Inferior parietal cortex (tissue), 1 donor: ENCODE data around the gene PTTG1IP.

Experiments
- DNase-seq: peaks from one replicate; pipeline ENCODE4 v3.0.0-alpha.2; 2016; ENCODE audit errors: extremely low spot score

Gene PTTG1IP

DNA sequence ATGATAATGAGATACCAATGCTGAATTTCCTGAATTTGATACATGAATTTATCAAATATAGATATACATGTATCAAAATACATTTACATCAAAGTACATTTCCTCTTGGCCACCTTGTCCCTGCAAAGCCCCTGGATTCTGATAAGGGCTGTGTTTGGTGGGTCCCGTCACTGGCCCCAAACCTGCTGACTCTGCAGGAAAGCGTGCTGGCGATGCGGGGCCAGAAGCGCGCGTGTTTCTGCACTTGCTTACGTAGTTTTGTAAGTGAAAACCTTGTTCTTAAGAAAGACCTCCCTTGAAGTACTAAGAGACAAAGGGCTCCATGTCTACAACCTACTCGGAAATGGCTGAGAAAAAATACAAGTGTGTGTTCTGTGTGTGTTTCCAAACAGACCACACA lies 36.2 kb upstream of the PTTG1IP start:
- DNase-seq: no peak

DNA sequence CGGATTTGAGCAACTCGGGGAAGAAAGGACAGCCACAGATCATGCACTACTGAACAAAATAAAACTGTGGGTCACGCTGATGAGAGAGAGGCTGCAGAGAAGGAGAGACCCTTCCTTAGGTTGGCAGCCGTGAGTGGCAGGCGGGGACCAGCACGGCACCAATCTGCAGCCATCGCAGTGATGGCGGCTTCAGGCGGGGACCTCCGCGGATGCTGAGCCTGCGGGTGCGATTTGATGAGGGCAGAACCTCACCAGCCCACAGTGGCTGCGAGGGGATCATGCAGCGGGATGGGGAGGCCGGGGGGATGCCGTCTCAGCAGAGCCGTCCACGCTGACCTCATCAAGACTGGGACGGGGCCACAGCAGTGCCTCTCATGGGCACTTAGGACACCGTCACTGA lies 35.4 kb upstream of the PTTG1IP start:
- no peak for DNase-seq

GRCh38 chr21:44907966-44908895 lies 34.7 kb upstream of the PTTG1IP start:
- no peak for DNase-seq

DNA sequence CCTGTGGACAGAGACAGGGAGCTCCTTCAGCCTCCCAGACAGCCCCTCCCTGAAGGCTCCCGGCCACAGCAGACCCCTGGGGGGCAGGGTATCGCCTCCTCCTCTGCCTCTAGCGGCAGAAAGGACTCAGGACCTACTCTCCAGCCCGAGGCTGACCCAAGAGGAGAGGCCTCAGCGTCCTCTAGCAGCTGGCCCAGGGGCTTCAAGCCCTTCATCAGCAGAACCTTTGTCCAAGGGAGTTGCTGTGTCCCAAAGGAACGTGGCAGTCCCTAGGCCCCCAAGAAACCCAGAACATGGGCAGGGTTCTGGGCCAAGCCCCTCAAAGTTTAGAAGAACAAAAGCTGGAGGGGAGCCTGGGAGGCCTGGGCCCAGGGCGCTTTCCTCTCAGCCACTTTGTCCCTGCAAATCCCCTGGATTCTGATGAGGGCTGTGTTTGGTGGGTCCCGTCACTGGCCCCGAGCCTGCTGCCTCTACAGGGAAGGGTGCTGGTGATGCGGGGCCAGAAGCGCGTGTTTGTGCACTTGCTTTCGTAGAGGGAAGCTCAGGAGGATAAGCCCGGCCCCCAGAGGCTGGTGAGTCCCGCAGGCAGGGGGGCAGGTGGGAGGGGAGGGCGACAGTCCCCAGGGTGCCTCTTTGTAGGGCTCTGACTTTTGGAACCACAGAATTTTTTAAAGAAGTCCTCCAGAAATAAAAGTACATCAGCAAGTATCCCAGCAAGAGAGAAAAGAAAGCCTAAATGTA lies 33.9 kb upstream of the PTTG1IP start:
- no peak for DNase-seq

DNA sequence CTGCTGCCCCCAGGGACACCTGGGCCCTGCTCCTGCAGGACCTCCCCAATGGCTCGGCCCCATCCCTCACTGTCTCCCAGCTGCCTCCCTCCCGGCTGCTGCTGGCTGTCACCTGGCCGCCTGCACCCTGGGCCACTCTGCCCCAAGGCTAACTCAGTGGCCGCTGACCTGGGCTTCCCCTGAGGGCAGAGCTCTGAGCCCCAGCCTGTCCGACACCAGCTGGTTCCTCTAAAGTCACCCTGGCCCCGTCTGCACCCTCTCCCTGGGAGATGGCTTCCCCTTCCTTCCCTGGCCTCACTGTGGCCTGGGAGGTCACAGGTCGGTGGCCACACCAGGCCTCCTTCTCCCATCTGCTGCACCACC lies 32.2 kb upstream of the PTTG1IP start:
- no peak for DNase-seq

- DNase-seq: no peak
Observed at GRCh38 chr21:44905016-44905727, 31.7 kb upstream of the PTTG1IP start.

DNA sequence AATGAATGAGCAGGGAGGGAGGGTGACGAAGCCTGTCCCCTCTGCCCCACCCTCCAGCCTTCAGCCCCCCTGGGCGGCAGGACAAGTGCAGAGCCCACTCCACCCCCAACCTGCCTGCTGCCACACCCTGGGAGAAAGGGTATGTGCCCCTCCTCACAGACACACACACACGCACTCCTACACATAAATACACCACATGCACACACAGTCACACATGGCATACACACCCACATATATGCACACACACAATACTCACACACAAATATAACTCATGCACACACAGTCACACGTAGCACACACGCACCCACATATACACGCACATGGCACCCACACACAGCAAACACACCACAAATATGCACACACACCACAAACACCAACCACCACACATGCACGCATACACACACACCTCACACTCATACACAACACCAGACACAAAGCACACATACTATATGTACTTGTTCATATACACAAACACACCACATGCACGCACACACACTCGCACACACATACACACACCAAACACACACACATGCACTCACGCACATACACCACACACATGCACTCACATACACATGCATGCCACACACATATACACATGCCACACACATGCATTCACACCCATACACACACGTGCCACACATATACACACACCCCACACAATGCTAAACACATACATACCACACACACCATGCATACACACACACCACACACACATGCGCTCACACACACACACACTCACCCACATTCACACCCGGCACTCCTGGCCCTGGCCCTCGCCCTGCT lies 30.8 kb upstream of the PTTG1IP start:
- no peak for DNase-seq

DNA sequence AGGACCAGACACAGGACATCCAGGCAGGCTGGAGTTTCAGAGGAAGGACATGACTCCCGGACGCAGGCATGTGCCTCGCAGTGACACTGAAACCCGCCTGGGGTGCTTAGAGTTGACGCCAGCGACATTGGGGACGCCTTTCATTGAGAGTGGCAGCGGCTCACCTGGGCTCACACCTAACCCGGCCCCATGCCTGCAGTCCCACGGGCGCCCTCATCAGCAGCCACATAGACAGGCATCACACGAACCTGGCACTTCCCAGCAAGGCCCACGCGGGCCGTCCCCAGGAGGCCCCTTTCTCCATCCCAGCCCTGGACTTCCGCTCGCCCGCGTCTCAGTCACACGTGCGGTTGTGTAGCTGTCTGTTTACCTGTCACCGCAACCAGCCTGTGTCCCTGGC lies 30.2 kb upstream of the PTTG1IP start:
- DNase-seq: no peak

DNA sequence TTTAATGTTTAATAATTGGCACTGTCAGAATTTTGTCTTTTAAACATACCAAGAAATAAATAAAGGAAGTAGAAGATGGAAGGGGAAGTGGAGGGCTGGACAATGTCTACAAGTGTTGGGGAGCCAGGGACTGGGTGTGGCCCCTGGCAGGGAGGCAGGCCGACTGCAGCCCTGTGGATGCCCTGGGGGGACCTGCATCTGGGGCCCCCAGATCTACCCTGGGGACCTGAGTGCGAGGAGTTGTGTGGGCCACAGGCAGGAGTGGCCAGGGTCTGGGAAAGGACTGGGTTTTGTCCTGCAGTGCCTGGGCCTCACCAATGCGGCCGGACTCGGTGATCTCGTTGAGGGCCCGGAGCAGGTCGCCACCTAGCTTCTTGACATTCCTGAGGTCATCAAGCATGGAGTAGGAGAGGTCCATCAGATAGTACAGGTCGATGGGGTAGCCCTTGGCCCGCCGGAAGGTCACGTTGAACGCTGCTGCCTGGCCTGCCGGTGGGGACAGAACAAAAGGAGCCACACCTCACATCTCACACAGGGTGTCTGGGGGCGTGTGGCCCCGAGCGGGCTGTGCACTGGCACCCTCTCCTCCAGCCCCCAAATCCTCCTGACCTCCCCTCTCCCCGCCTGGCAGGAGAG lies 29.7 kb upstream of the PTTG1IP start:
- no peak for DNase-seq

- DNase-seq: no peak
Observed at GRCh38 chr21:44902268-44903049, 29.0 kb upstream of the PTTG1IP start.

GRCh38 chr21:44901391-44902074 lies 28.0 kb upstream of the PTTG1IP start:
- no peak for DNase-seq

DNA sequence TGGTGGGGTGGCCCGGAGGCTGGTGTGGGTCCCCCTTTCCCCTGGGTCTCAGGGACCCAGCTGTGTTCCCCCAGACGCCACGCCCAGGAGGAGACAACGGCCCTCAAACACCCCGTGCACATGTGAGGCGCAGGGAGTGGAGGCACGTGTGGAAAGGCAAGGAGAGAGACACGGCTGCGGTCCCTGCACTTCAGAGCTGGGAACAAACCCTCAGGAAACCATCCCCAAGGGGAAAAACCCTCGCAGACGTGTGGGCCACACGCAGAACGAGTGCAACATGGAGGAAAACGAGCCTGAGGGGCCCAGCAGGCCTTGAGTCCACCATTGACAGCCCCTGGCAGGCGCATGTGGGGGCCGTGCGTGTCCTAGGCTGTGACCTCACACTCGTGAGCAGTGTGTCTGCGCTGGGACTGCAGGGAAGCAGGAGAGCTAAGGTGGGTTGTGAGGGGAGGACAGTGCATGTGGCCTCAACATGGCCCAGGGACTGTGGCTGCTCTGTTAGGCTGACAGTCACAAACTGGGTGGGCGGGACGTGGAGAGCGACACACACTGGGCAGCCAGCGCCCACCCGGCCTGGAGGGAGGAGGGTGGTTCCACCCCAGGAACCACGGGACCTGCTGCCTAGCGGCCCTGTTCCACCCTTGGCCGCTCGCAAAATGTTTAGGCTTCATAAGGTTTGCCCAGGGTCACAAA lies 27.2 kb upstream of the PTTG1IP start:
- DNase-seq: no peak

GRCh38 chr21:44899768-44900558 lies 26.5 kb upstream of the PTTG1IP start:
- no peak for DNase-seq

DNA sequence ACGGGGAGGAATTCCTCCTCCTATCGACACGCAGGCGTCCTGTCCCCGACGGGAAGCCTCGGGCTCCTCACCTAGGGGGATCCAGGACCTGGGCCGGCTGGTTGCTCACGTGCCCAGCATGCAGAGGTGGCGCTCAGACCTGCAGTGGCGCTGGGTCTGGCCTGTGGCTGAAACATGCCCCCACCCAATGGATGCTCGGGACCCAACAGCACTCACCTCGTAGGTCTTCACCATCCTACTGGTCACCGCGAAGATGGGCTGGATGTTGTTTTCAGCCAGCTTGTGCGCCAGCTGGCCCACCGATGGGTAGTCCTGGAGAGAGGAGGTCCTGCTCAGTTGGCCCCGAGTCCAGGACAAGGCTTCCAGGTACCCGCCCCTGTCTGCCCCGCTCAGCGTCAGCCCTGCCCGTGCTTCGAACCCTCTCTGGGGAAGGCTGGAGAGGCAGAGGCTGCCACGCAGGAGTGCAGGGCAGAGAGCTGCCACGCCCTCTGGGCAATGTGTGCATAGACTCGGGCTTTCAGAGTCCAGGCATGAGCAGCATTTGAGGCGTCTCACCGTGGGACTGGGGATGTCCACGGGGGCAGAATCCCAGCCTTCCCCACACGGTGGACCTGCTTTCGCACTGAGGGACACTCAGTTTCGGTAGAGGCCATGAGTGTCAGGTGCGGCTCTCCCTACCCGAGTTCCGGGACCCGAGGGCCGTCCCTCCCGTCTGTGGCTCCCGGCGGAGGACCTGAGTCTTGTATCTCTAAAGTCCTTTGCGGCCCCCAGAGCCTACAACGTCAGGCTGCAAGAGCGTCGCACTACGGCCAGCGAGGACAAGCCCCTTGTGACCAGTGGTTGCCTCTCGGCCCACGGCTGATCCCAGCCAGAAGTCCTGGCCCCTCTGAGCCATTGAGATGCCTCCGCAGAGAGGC lies 25.6 kb upstream of the PTTG1IP start:
- no peak for DNase-seq

GRCh38 chr21:44898011-44898488 lies 24.6 kb upstream of the PTTG1IP start:
- no peak for DNase-seq

DNA sequence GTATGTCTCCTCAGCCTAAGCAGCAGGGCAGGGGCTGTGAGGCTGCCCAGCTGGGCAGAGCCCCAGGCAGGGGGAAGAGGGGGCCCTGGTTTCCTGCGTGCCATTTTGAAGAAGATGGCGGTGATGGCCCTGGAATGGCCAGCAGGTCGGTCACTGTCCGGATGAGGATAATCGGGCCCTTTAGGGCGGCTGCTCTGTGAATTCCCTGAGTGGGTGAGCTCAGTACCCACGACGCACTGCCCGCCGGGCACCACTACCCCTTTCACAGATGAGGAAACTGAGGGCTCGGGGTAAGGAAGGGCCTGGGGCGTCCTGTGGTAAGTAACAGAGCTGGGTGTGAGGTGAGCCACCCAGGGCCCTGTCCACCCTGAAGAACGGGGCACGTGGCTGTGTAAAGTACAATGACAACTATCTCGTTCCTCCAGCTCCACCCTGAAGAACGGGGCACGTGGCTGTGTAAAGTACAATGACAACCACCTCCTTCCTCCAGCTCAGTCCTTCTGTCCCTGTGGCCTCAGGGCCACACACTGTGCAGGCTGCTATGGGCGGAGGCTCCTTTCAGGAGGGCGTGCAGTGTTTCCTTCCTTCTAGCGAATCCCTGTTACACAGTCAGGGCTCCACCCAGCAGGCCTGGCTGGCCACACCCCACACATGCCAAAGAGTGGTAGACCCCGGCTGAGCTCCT lies 24.0 kb upstream of the PTTG1IP start:
- DNase-seq: no peak
